ENCODE data around the gene PARVB.

The PARVB gene

GRCh38 chr22:44166498-44167276 lies 142.6 kb downstream of the PARVB start:
- DNase-seq, result no peak

GRCh38 chr22:44167501-44167900 lies 143.4 kb downstream of the PARVB start:
- no peak for DNase-seq

GRCh38 chr22:44168206-44168605 lies 144.1 kb downstream of the PARVB start:
- no peak for DNase-seq

- DNase-seq, result no peak
Observed at GRCh38 chr22:44170470-44170869, 146.4 kb downstream of the PARVB start.

GRCh38 chr22:44171561-44171960 lies 147.5 kb downstream of the PARVB start:
- DNase-seq, result no peak

GRCh38 chr22:44172370-44173108 lies 148.4 kb downstream of the PARVB start:
- DNase-seq, result no peak

GRCh38 chr22:44173154-44173553 lies 149.1 kb downstream of the PARVB start:
- no peak for DNase-seq

- DNase-seq, result no peak
Observed at GRCh38 chr22:44175676-44176075, 151.6 kb downstream of the PARVB start.

GRCh38 chr22:44179196-44179988 lies 155.3 kb downstream of the PARVB start:
- DNase-seq, result no peak

- no peak for DNase-seq
Observed at GRCh38 chr22:44179989-44180705, 156.0 kb downstream of the PARVB start.

- DNase-seq, result no peak
Observed at GRCh38 chr22:44180706-44181032, 156.6 kb downstream of the PARVB start, which contains the start of gene PARVG. Gene PARVG, plus strand, starts transcription at chr22:44180925. Its CDS starts 2,405 bp downstream, at chr22:44183330.

GRCh38 chr22:44181033-44181911 lies 157.2 kb downstream of the PARVB start:
- no peak for DNase-seq

- DNase-seq, result no peak
Observed at GRCh38 chr22:44181912-44182587, 157.9 kb downstream of the PARVB start.

- DNase-seq, result no peak
Observed at GRCh38 chr22:44182588-44183286, 158.6 kb downstream of the PARVB start.

- DNase-seq, result no peak
Observed at GRCh38 chr22:44183287-44183588, 159.1 kb downstream of the PARVB start.

- DNase-seq, result no peak
Observed at GRCh38 chr22:44184006-44184405, 159.9 kb downstream of the PARVB start.

GRCh38 chr22:44185237-44186120 lies 161.4 kb downstream of the PARVB start:
- DNase-seq, result no peak

GRCh38 chr22:44186121-44186510 lies 162.0 kb downstream of the PARVB start:
- no peak for DNase-seq

- no peak for DNase-seq
Observed at GRCh38 chr22:44186737-44187136, 162.6 kb downstream of the PARVB start.
